Endothelial cell of umbilical vein (primary cell): ENCODE data around the gene SESN1. TPM values are rescaled to one million over a fixed set of nuclear protein-coding genes. Genes with fewer than 3 reads are reported as not detected.
A peak's percentile ranks its signal among the peaks of the same experiment; 100 is the strongest.

Source experiments
- BruUV-seq: library from RNA; stranded (reverse); fragments of 400-500 nt; replicated peaks from 2 replicates; lab custom pipeline; 2021; lab: Mats Ljungman, UMichigan
- CTCF ChIA-PET: fragments of 300-600, 350-600 bp; sonication (Branson Sonifier 250); formaldehyde crosslinking; loops from one replicate; lab custom pipeline; 2021; ENCODE audit warnings: antibody characterized with exemption, inconsistent platforms; lab: Charles Lee
- POLR2A ChIA-PET: fragments of 300-600, 350-600 bp; sonication (Branson Sonifier 250); formaldehyde crosslinking; loops from one replicate; lab custom pipeline; 2021; ENCODE audit warnings: antibody characterized with exemption, inconsistent platforms; lab: Charles Lee
- DNase-seq: peaks from one replicate; pipeline ENCODE4 v3.0.0-alpha.2; 2011; ENCODE audit warnings: low read depth, low spot score
- FAIRE-seq: peaks from 2 replicates; lab custom pipeline; 2011; peaks lifted over from hg19 to GRCh38; lab: Jason Lieb, UNC
- H2AFZ ChIP-seq: 2 replicates; pipeline ENCODE4 v1.6.0; 2012; ENCODE audit warnings: low read depth, low read length, control low read depth, inconsistent platforms
- H3K27ac ChIP-seq: 2 replicates; pipeline ENCODE4 v1.5.1; 2011; ENCODE audit warnings: low read depth, mild to moderate bottlenecking, control low read depth, low read length, moderate library complexity; ENCODE audit not compliant: insufficient read depth
- H3K27me3 ChIP-seq, 2 experiments: 2 replicates each; pipeline versions ENCODE4 v1.6.0 to v1.6.1; 2011; ENCODE audit warnings: low read length in 2 of 2, mixed read lengths in 1 of 2; ENCODE audit not compliant: control insufficient read depth in 2 of 2, insufficient read depth in 2 of 2
- H3K36me3 ChIP-seq, 2 experiments: 2 replicates in 1 of 2; 3 replicates in 1 of 2; pipeline ENCODE4 v1.5.1; 2011; ENCODE audit warnings: low read length in 2 of 2, mild to moderate bottlenecking in 1 of 2, moderate library complexity in 1 of 2; ENCODE audit not compliant: control insufficient read depth in 2 of 2, insufficient read depth in 2 of 2; ENCODE audit errors: extremely low read depth in 1 of 2
- H3K4me1 ChIP-seq: 3 replicates; pipeline ENCODE4 v1.5.1; 2011; ENCODE audit warnings: mild to moderate bottlenecking, low read length; ENCODE audit not compliant: control insufficient read depth, insufficient read depth; ENCODE audit errors: extremely low read depth
- H3K4me2 ChIP-seq: 2 replicates; pipeline ENCODE4 v1.6.1; 2011; ENCODE audit warnings: low read length, control low read depth, mixed read lengths; ENCODE audit not compliant: insufficient read depth
- H3K4me3 ChIP-seq, 3 experiments: fragments of 200-600 bp in 1 of 3; sonication (generic), shearing (Covaris generic) in 1 of 3; replicated peaks in 1 of 3; 2 replicates each; pipeline ENCODE4 v1.5.1; 2011 to 2016; ENCODE audit warnings: control low read depth in 3 of 3, low read length in 3 of 3, mild to moderate bottlenecking in 2 of 3, inconsistent platforms in 1 of 3, low read depth in 1 of 3, moderate library complexity in 1 of 3; ENCODE audit not compliant: insufficient read depth in 1 of 3
- H3K79me2 ChIP-seq: 2 replicates; pipeline ENCODE4 v1.6.0; 2012; ENCODE audit warnings: low read length, inconsistent platforms; ENCODE audit not compliant: control insufficient read depth, insufficient read depth
- H3K9ac ChIP-seq: replicated peaks from 2 replicates; pipeline ENCODE3; 2011; ENCODE audit warnings: low read length, control low read depth; ENCODE audit not compliant: insufficient read depth; ENCODE audit errors: extremely low read depth
- H3K9me1 ChIP-seq: replicated peaks from 3 replicates; pipeline ENCODE4 v1.6.0; 2011; ENCODE audit warnings: mild to moderate bottlenecking, low read length; ENCODE audit not compliant: control insufficient read depth, insufficient read depth; ENCODE audit errors: extremely low read depth
- H3K9me3 ChIP-seq: replicated peaks from 2 replicates; pipeline ENCODE4 v1.5.1; 2012; ENCODE audit warnings: low read length, inconsistent platforms; ENCODE audit not compliant: control insufficient read depth, insufficient read depth
- H4K20me1 ChIP-seq: replicated peaks from 2 replicates; pipeline ENCODE3; 2011; ENCODE audit warnings: mild to moderate bottlenecking, low read length; ENCODE audit not compliant: control insufficient read depth, insufficient read depth; ENCODE audit errors: extremely low read depth
- CTCF ChIP-seq, 2 donors: IDR thresholded peaks; 1 replicate in 1 of 2; 2 replicates in 1 of 2; pipeline ENCODE4 v1.5.1; 2011; ENCODE audit warnings: low read length in 2 of 2, mild to moderate bottlenecking in 2 of 2, moderate library complexity in 2 of 2, control low read depth in 1 of 2, inconsistent platforms in 1 of 2, low read depth in 1 of 2; ENCODE audit not compliant: insufficient read depth in 1 of 2; ENCODE audit errors: extremely low read depth in 1 of 2
- EZH2 ChIP-seq: IDR thresholded peaks from 2 replicates; pipeline ENCODE4 v1.6.1; 2012; ENCODE audit warnings: borderline replicate concordance, low read depth, mild to moderate bottlenecking, moderate library complexity, low read length, inconsistent platforms; ENCODE audit not compliant: severe bottlenecking
- JUN ChIP-seq: IDR thresholded peaks from 2 replicates; pipeline ENCODE4 v1.6.1; 2011; ENCODE audit warnings: borderline replicate concordance, low read depth; ENCODE audit not compliant: insufficient read length, insufficient read depth
- MAX ChIP-seq: IDR thresholded peaks from 2 replicates; pipeline ENCODE4 v1.6.1; 2011; ENCODE audit not compliant: insufficient read depth, insufficient read length
- MYC ChIP-seq: IDR thresholded peaks from one replicate; pipeline ENCODE4 v1.6.1; 2011; ENCODE audit warnings: mild to moderate bottlenecking, low read depth, low read length
- POLR2AphosphoS5 ChIP-seq: IDR thresholded peaks from 2 replicates; pipeline ENCODE4 v1.6.1; 2012; ENCODE audit warnings: low read depth, mild to moderate bottlenecking, control low read depth, low read length, moderate library complexity; ENCODE audit not compliant: insufficient read depth
- dilution Hi-C: fragments of 300-500 bp; cut with MboI; formaldehyde crosslinking; loops from one replicate; pipeline ENCODE4 v1.15.0; 2019; ENCODE audit warnings: low sequenced_read_pairs; ENCODE audit not compliant: extremely low pct_ligation_motif_present
- intact Hi-C: fragments of 100-400 bp; cut with micrococcal nuclease; formaldehyde crosslinking; loops from one replicate; pipeline ENCODE4 v1.10.0; 2022
- polyA plus RNA-seq, 4 experiments: library from polyadenylated mRNA; depleted of rRNA in 3 of 4; stranded (reverse) in 3 of 4; unstranded in 1 of 4; fragments of >200 nt; gene quantifications; 2 replicates each; pipeline versions ENCODE4 v1.2.1 to v1.2.3, GENCODE V29; 2011 to 2012; ENCODE audit warnings: missing spikeins in 1 of 4
- total RNA-seq: library from RNA; stranded (reverse); gene quantifications from 2 replicates; pipeline ENCODE4 v1.2.3, GENCODE V29; 2021

SESN1 gene
- total and polyA plus RNA-seq, 2 donors (not counting 3 experiments of a cell fraction or from before 2014, with no cell fraction given): 7.1 to 15.6 TPM

- no TSS peak for BruUV-seq
- H3K9ac ChIP-seq: no peak overlapping the region
- intact Hi-C loops (no loop called here), dilution Hi-C loops (no loop called here)
- FAIRE-seq: peak; percentile 4
- DNase-seq: peak; percentile 28
- no peaks in the 10 kb centered on the region for H3K4me1 ChIP-seq
- H3K9me3 ChIP-seq: no peaks in the 10 kb centered on the region
- H3K4me2 ChIP-seq: no peak overlapping the region
- no peaks in the 10 kb centered on the region for H4K20me1 ChIP-seq
- H3K36me3 ChIP-seq: no peaks in the 10 kb centered on the region
- H3K4me3 ChIP-seq: no peak overlapping the region
- H2AFZ ChIP-seq: peak overlapping the region; percentile 25
- TF ChIP-seq POLR2AphosphoS5 (no peak), CTCF (IDR thresholded peaks at IDR 0.05; ENCODE audit: extremely low read depth in 1 of 2, insufficient read depth in 1 of 2, low read depth in 1 of 2, low read length in 2 of 2) (no peak), JUN (no peak), EZH2 (no peak), MAX (no peak), MYC (no peak)
- no peak overlapping the region for H3K27ac ChIP-seq
- no peaks in the 10 kb centered on the region for H3K27me3 ChIP-seq
- POLR2A ChIA-PET: interaction anchor here (0.6 kb wide), 1 partner anchor 52 kb away, joined by 3 read pairs; no protein-coding TSS in a partner anchor
- no peaks in the 10 kb centered on the region for H3K9me1 ChIP-seq
- H3K79me2 ChIP-seq: no peaks in the 10 kb centered on the region
- CTCF ChIA-PET: interaction anchor here (1.2 kb wide), 1 partner anchor 74 kb away, joined by 5 read pairs; no protein-coding TSS in a partner anchor
Measured at GRCh38 chr6:108966855-108967755, 127.5 kb downstream of the SESN1 start.
